Hepatocyte (in vitro differentiated cells): Measurements from ENCODE around the gene UGT1A6. TPM values are rescaled to one million over a fixed set of nuclear protein-coding genes. Genes with fewer than 3 reads are reported as not detected.

Experiments
- DNase-seq: peaks from one replicate; pipeline ENCODE4 v3.0.0-alpha.2; 2016; ENCODE audit warnings: low spot score
- H2AFZ ChIP-seq: fragments of 200-600 bp; sonication (generic); 2 replicates; pipeline ENCODE4 v1.6.0; 2016; ENCODE audit warnings: antibody characterized with exemption, mild to moderate bottlenecking
- H3K27ac ChIP-seq: fragments of 200-600 bp; sonication (generic); 2 replicates; pipeline ENCODE4 v1.5.1; 2016; ENCODE audit warnings: mild to moderate bottlenecking
- H3K27me3 ChIP-seq: fragments of 200-600 bp; sonication (generic); 2 replicates; pipeline ENCODE4 v1.6.1; 2016
- H3K36me3 ChIP-seq: fragments of 200-600 bp; sonication (generic); replicated peaks from 2 replicates; pipeline ENCODE4 v1.5.1; 2016; ENCODE audit warnings: low read depth; ENCODE audit not compliant: insufficient read depth
- H3K4me1 ChIP-seq: fragments of 200-600 bp; sonication (generic); 2 replicates; pipeline ENCODE4 v1.5.1; 2016; ENCODE audit warnings: mild to moderate bottlenecking, moderate library complexity; ENCODE audit not compliant: insufficient read depth
- H3K4me2 ChIP-seq: fragments of 200-600 bp; sonication (generic); 2 replicates; pipeline ENCODE4 v1.6.0; 2016
- H3K4me3 ChIP-seq: fragments of 200-600 bp; sonication (generic); 2 replicates; pipeline ENCODE4 v1.5.1; 2016; ENCODE audit warnings: mild to moderate bottlenecking
- H3K79me2 ChIP-seq: fragments of 200-600 bp; sonication (generic); 2 replicates; pipeline ENCODE4 v1.6.0; 2017; ENCODE audit warnings: mild to moderate bottlenecking
- H3K9me2 ChIP-seq: fragments of 200-600 bp; sonication (generic); replicated peaks from 2 replicates; pipeline ENCODE4 v1.6.0; 2017; ENCODE audit warnings: mild to moderate bottlenecking; ENCODE audit not compliant: insufficient read depth
- H3K9me3 ChIP-seq: fragments of 200-600 bp; sonication (generic); 2 replicates; pipeline ENCODE4 v1.5.1; 2016; ENCODE audit warnings: low read depth, mild to moderate bottlenecking
- H4K20me1 ChIP-seq: fragments of 200-600 bp; sonication (generic); 2 replicates; pipeline ENCODE4 v1.6.0; 2016; ENCODE audit warnings: mild to moderate bottlenecking; ENCODE audit not compliant: insufficient read depth, poor library complexity, severe bottlenecking
- CTCF ChIP-seq: fragments of 200-600 bp; sonication (generic); IDR thresholded peaks from 2 replicates; pipeline ENCODE4 v1.5.1; 2016; ENCODE audit warnings: antibody characterized with exemption, mild to moderate bottlenecking; ENCODE audit not compliant: poor library complexity
- EZH2 ChIP-seq: fragments of 200-600 bp; sonication (generic); IDR thresholded peaks from 2 replicates; pipeline ENCODE4 v1.6.1; 2016; ENCODE audit warnings: antibody characterized with exemption, mild to moderate bottlenecking, borderline replicate concordance
- EZH2phosphoT487 ChIP-seq: fragments of 200-600 bp; sonication (generic); IDR thresholded peaks from one replicate; pipeline ENCODE4 v1.6.1; 2018; ENCODE audit warnings: antibody characterized with exemption, mild to moderate bottlenecking, low read depth, moderate library complexity; ENCODE audit not compliant: unreplicated experiment, severe bottlenecking
- WGBS: methylation state at CpG from one replicate; pipeline ENCODE4 v1.1.6; 2016; ENCODE audit warnings: low lambda C conversion rate; ENCODE audit errors: missing lambda C conversion rate; 5-methylcytosine and 5-hydroxymethylcytosine counted together
- polyA plus RNA-seq: library from polyadenylated mRNA; unstranded; fragments of >200 nt; fragmentation: Nextera tagmentation; extraction: Ambion mirVana; gene quantifications from 2 replicates; pipeline ENCODE4 v1.2.1, GENCODE V29; 2016
- total RNA-seq: library from RNA; depleted of rRNA; stranded (reverse); fragments of >200 nt; gene quantifications from 2 replicates; pipeline ENCODE4 v1.2.3, GENCODE V29; 2014

The UGT1A6 gene
- total and polyA plus RNA-seq, 2 experiments from 2014 or later: 0.77 to 3.4 TPM

GRCh38 chr2:233816771-233817170 is 124.1 kb downstream of the UGT1A6 start:
- Histone ChIP-seq H3K79me2 (no peaks in the 10 kb centered on the region), H3K9me3 (no peaks in the 10 kb centered on the region), H3K27ac (no peak overlapping the region), H2AFZ (no peak overlapping the region), H3K4me3 (no peak overlapping the region), H3K9me2 (no peaks in the 10 kb centered on the region), H3K36me3 (no peaks in the 10 kb centered on the region), H3K27me3 (no peaks in the 10 kb centered on the region), H3K4me1 (peaks cover 10% of the 10 kb centered on the region), H4K20me1 (no peaks in the 10 kb centered on the region), H3K4me2 (no peak overlapping the region)
- TF ChIP-seq EZH2 (no peak), CTCF (no peak), EZH2phosphoT487 (no peak)
- peak; percentile 20 for DNase-seq
- 85% methylated on average over 4 of the region's 4 CpGs for WGBS

- Histone ChIP-seq H3K9me2 (no peaks in the 10 kb centered on the region), H3K27me3 (no peaks in the 10 kb centered on the region), H3K27ac (no peak overlapping the region), H3K36me3 (no peaks in the 10 kb centered on the region), H3K79me2 (no peaks in the 10 kb centered on the region), H4K20me1 (no peaks in the 10 kb centered on the region), H3K9me3 (no peaks in the 10 kb centered on the region), H3K4me2 (no peak overlapping the region), H3K4me1 (peaks cover 10% of the 10 kb centered on the region), H3K4me3 (no peak overlapping the region), H2AFZ (no peak overlapping the region)
- TF ChIP-seq EZH2phosphoT487 (no peak), EZH2 (no peak), CTCF (no peak)
- no peak for DNase-seq
- 85% methylated on average over 3 of the region's 3 CpGs for WGBS
These were observed 124.7 kb downstream of the UGT1A6 start for GRCh38 chr2:233817361-233817911.

GRCh38 chr2:233817995-233818638 is 125.4 kb downstream of the UGT1A6 start:
- Histone ChIP-seq H3K4me1 (peaks cover 10% of the 10 kb centered on the region), H3K36me3 (no peaks in the 10 kb centered on the region), H3K27me3 (no peaks in the 10 kb centered on the region), H3K4me2 (no peak overlapping the region), H4K20me1 (no peaks in the 10 kb centered on the region), H3K9me2 (no peaks in the 10 kb centered on the region), H3K27ac (no peak overlapping the region), H2AFZ (no peak overlapping the region), H3K4me3 (no peak overlapping the region), H3K9me3 (no peaks in the 10 kb centered on the region), H3K79me2 (no peaks in the 10 kb centered on the region)
- no peak for DNase-seq
- no peak for TF ChIP-seq CTCF
- TF ChIP-seq EZH2phosphoT487: no peak
- TF ChIP-seq EZH2: no peak
- WGBS: 89% methylated on average over 11 of the region's 11 CpGs
